SK-N-SH (cell line): ENCODE data around the gene IL32.

Experiments used
- EP300 ChIP-seq, 2 experiments: IDR thresholded peaks; 2 replicates each; pipeline versions ENCODE4 v1.4.0 to v1.6.1; 2012; ENCODE audit warnings: borderline replicate concordance in 1 of 2, low read depth in 1 of 2, low read length in 1 of 2
- GABPA ChIP-seq: IDR thresholded peaks from 2 replicates; pipeline ENCODE4 v1.4.0; 2012; ENCODE audit warnings: low read depth, mild to moderate bottlenecking

GRCh38 chr16:3049921-3050481 is 15.4 kb upstream of the IL32 start:
- no peak for TF ChIP-seq GABPA
- no peak for TF ChIP-seq EP300 (IDR thresholded peaks at IDR 0.05; ENCODE audit: borderline replicate concordance in 1 of 2, low read depth in 1 of 2, low read length in 1 of 2)
